ENCODE results near the gene CYB5B.

- TF ChIP-seq CTCF (optimal IDR thresholded peaks at IDR 0.05 in 1 of 3, IDR thresholded peaks at IDR 0.05 in 1 of 3, conservative IDR thresholded peaks at IDR 0.05 in 1 of 3; ENCODE audit: extremely low read depth in 1 of 3, insufficient read depth in 2 of 3, low read length in 3 of 3) (no peak), EZH2 (IDR thresholded peaks at IDR 0.05; ENCODE audit: low read length) (no peak)
These were observed 46.7 kb downstream of the CYB5B start for GRCh38 chr16:69471121-69471520.
